Measurements from ENCODE around the gene C15orf61.

The C15orf61 gene

GRCh38 chr15:67554580-67554979 lies 33.6 kb downstream of the C15orf61 start:
- DNase-seq, result no peak

GRCh38 chr15:67556976-67557570 lies 36.1 kb downstream of the C15orf61 start:
- DNase-seq, result no peak

GRCh38 chr15:67558502-67558901 lies 37.6 kb downstream of the C15orf61 start:
- DNase-seq, result no peak

- DNase-seq, result no peak
Measured at GRCh38 chr15:67559158-67559557, 38.2 kb downstream of the C15orf61 start.

- DNase-seq, result no peak
Measured at GRCh38 chr15:67559576-67559975, 38.6 kb downstream of the C15orf61 start.

GRCh38 chr15:67560320-67560719 lies 39.4 kb downstream of the C15orf61 start:
- no peak for DNase-seq

- DNase-seq, result no peak
Measured at GRCh38 chr15:67563092-67563491, 42.2 kb downstream of the C15orf61 start.

GRCh38 chr15:67564021-67564967 lies 43.4 kb downstream of the C15orf61 start:
- DNase-seq, result no peak

- DNase-seq, result no peak
Measured at GRCh38 chr15:67564968-67565345, 44.0 kb downstream of the C15orf61 start.

- DNase-seq, result no peak
Measured at GRCh38 chr15:67569668-67570067, 48.7 kb downstream of the C15orf61 start.

- DNase-seq, result no peak
Measured at GRCh38 chr15:67570875-67571647, 50.1 kb downstream of the C15orf61 start.

GRCh38 chr15:67571648-67572415 lies 50.9 kb downstream of the C15orf61 start:
- DNase-seq, result no peak

GRCh38 chr15:67573194-67573593 lies 52.3 kb downstream of the C15orf61 start:
- DNase-seq, result no peak

- no peak for DNase-seq
Measured at GRCh38 chr15:67575039-67575502, 54.1 kb downstream of the C15orf61 start.

GRCh38 chr15:67578020-67578600 lies 57.2 kb downstream of the C15orf61 start:
- no peak for DNase-seq

GRCh38 chr15:67579164-67579563 lies 58.2 kb downstream of the C15orf61 start:
- no peak for DNase-seq
